HepG2 (cell line): ENCODE results near the gene CIAO2A. TPM values are rescaled to one million over a fixed set of nuclear protein-coding genes. Genes with fewer than 3 reads are reported as not detected.

Source experiments
- ATAC-seq: fragments of 200-7000 bp; cut with Tn5 transposase; 3 replicates; pipeline ENCODE4 v1.9.1; 2020; ENCODE audit warnings: mild to moderate bottlenecking, moderate library complexity
- BruUV-seq: library from RNA; stranded (reverse); fragments of 400-500 nt; replicated peaks from 2 replicates; lab custom pipeline; 2021; lab: Mats Ljungman, UMichigan
- CTCF ChIA-PET: fragments of 300-600 bp; formaldehyde crosslinking; extraction: SDS; loops from one replicate; lab custom pipeline; 2021; ENCODE audit warnings: low total read pairs, inconsistent platforms, low intra/inter-chr PET ratio; lab: Yijun Ruan, JAX
- POLR2A ChIA-PET: fragments of 350-600 bp; sonication (Branson Sonifier 250); formaldehyde crosslinking; loops from one replicate; lab custom pipeline; 2020; ENCODE audit warnings: antibody characterized with exemption, inconsistent platforms; lab: Yijun Ruan, JAX
- DNase-seq: peaks from one replicate; pipeline ENCODE4 v3.0.0-alpha.2; 2015; ENCODE audit warnings: low spot score
- FAIRE-seq: peaks from 3 replicates; lab custom pipeline; 2011; peaks lifted over from hg19 to GRCh38; lab: Jason Lieb, UNC
- H2AFZ ChIP-seq: one replicate; pipeline ENCODE4 v1.6.1; 2011; ENCODE audit warnings: low read length, inconsistent platforms
- H3K27ac ChIP-seq: fragments of 300-600 bp; 3 replicates; pipeline ENCODE4 v1.8.0; 2011; ENCODE audit warnings: mixed run types, mild to moderate bottlenecking, mixed read lengths, low read length, inconsistent platforms; ENCODE audit not compliant: insufficient read depth; ENCODE audit errors: extremely low read length
- H3K27me3 ChIP-seq, 2 experiments: fragments of 200-600 bp in 1 of 2; 2 replicates in 1 of 2; 3 replicates in 1 of 2; pipeline versions ENCODE4 v1.6.0 to v1.8.0; 2011; ENCODE audit warnings: low read length in 2 of 2, mild to moderate bottlenecking in 2 of 2, moderate library complexity in 2 of 2, inconsistent platforms in 1 of 2; ENCODE audit not compliant: insufficient read depth in 2 of 2, control insufficient read depth in 1 of 2
- H3K36me3 ChIP-seq, 2 experiments: fragments of 200-600 bp in 1 of 2; replicated peaks in 1 of 2; 2 replicates in 1 of 2; 3 replicates in 1 of 2; pipeline versions ENCODE4 v1.5.1 to v1.8.0; 2011; ENCODE audit warnings: low read length in 2 of 2, inconsistent platforms in 1 of 2; ENCODE audit not compliant: insufficient read depth in 2 of 2, control insufficient read depth in 1 of 2
- H3K4me1 ChIP-seq: 2 replicates; pipeline ENCODE4 v1.5.1; 2012; ENCODE audit warnings: low read length, inconsistent platforms; ENCODE audit not compliant: insufficient read depth
- H3K4me2 ChIP-seq: 2 replicates; pipeline ENCODE4 v1.6.0; 2011; ENCODE audit warnings: low read depth, low read length, inconsistent platforms
- H3K4me3 ChIP-seq, 3 experiments: fragments of 200-600 bp in 1 of 3; sonication (generic), shearing (Covaris generic) in 1 of 3; replicated peaks in 1 of 3; 2 replicates each; pipeline ENCODE4 v1.5.1; 2011 to 2016; ENCODE audit warnings: low read length in 3 of 3, inconsistent platforms in 2 of 3, low read depth in 2 of 3, mild to moderate bottlenecking in 2 of 3, control low read depth in 1 of 3, mixed read lengths in 1 of 3; ENCODE audit not compliant: insufficient read depth in 1 of 3
- H3K79me2 ChIP-seq: one replicate; pipeline ENCODE4 v1.6.1; 2011; ENCODE audit warnings: low read length, inconsistent platforms; ENCODE audit not compliant: insufficient read depth
- H3K9ac ChIP-seq: 2 replicates; pipeline ENCODE4 v1.6.0; 2011; ENCODE audit warnings: mild to moderate bottlenecking, low read depth, low read length, inconsistent platforms; ENCODE audit not compliant: insufficient read depth
- H3K9me3 ChIP-seq: 2 replicates; pipeline ENCODE4 v1.5.1; 2012; ENCODE audit warnings: mild to moderate bottlenecking, low read length
- H4K20me1 ChIP-seq: 2 replicates; pipeline ENCODE4 v1.6.0; 2011; ENCODE audit warnings: inconsistent platforms, mild to moderate bottlenecking, low read length, moderate library complexity; ENCODE audit not compliant: insufficient read depth
- FLYWCH1 ChIP-seq: sonication (generic); formaldehyde crosslinking; IDR thresholded peaks from 2 replicates; pipeline ENCODE4 v1.8.1; 2023; ENCODE audit warnings: mild to moderate bottlenecking, missing genetic modification reagents
- KMT2B ChIP-seq: IDR thresholded peaks from 2 replicates; pipeline ENCODE4 v1.6.1; 2016; ENCODE audit warnings: missing genetic modification reagents, missing compliant biosample characterization
- ONECUT2 ChIP-seq: sonication (generic); formaldehyde crosslinking; IDR thresholded peaks from 2 replicates; pipeline ENCODE4 v1.4.0; 2020; ENCODE audit warnings: missing genetic modification reagents
- ZBTB8A ChIP-seq: sonication (generic); formaldehyde crosslinking; IDR thresholded peaks from 2 replicates; pipeline ENCODE4 v1.4.0; 2020; ENCODE audit warnings: mild to moderate bottlenecking, low read depth, missing genetic modification reagents, borderline replicate concordance
- ZNF121 ChIP-seq: sonication (generic); formaldehyde crosslinking; IDR thresholded peaks from 2 replicates; pipeline ENCODE4 v1.5.0; 2020; ENCODE audit warnings: mild to moderate bottlenecking, missing genetic modification reagents
- ZNF282 ChIP-seq: fragments of 450-650 bp; IDR thresholded peaks from 2 replicates; pipeline ENCODE4 v1.6.1; 2018; ENCODE audit not compliant: partially characterized antibody
- WGBS: methylation state at CpG from one replicate; pipeline ENCODE4 v1.1.6; 2017; ENCODE audit warnings: low lambda C conversion rate; 5-methylcytosine and 5-hydroxymethylcytosine counted together
- in situ Hi-C: cut with HindIII; loops from 2 replicates; pipeline ENCODE4 v1.10.0; 2017; ENCODE audit warnings: low pct_unique_long_range_greater_than_20kb; ENCODE audit not compliant: extremely low pct_ligation_motif_present
- intact Hi-C: fragments of 100-400 bp; cut with micrococcal nuclease; formaldehyde crosslinking; loops from one replicate; pipeline ENCODE4 v1.10.0; 2022; ENCODE audit not compliant: unreplicated experiment
- polyA plus RNA-seq, 8 experiments: library from polyadenylated mRNA; depleted of rRNA in 3 of 8; stranded (reverse) in 7 of 8; unstranded in 1 of 8; fragments of >200 nt; fragmentation: Illumina TruSeq in 4 of 8; extraction: Trizol in 4 of 8; gene quantifications; 2 replicates each; pipeline versions ENCODE4 v1.2.1 to v1.2.3, GENCODE V29; 2011 to 2016; ENCODE audit warnings: low read depth in 4 of 8, missing spikeins in 1 of 8, mixed read lengths in 1 of 8; ENCODE audit not compliant: insufficient read depth in 1 of 8
- total RNA-seq, 5 experiments: library from RNA; depleted of rRNA; stranded (reverse); fragments of >200 nt; fragmentation: Illumina TruSeq; extraction: Trizol; gene quantifications; 2 replicates each; pipeline ENCODE4 v1.2.3, GENCODE V29; 2016; ENCODE audit warnings: low read depth in 1 of 5
- TF ChIP-seq, protein P1 (sequence below): sonication (generic); formaldehyde crosslinking; IDR thresholded peaks from 2 replicates; pipeline ENCODE4 v1.5.0; 2020; ENCODE audit warnings: mild to moderate bottlenecking, missing genetic modification reagents

The CIAO2A gene
- total and polyA plus RNA-seq, 2 of the 13 experiments (the other 11 are each of a cell fraction or from before 2014, with no cell fraction given) = 83.0 to 100 TPM

GRCh38 chr15:64067564-64068030, 26.0 kb downstream of the CIAO2A start (continued):
- no peak for TF ChIP-seq KMT2B (CRISPR knock-in tag)
- TF ChIP-seq FLYWCH1 = no peak
- TF ChIP-seq ZBTB8A (CRISPR knock-in tag) = no peak

DNA sequence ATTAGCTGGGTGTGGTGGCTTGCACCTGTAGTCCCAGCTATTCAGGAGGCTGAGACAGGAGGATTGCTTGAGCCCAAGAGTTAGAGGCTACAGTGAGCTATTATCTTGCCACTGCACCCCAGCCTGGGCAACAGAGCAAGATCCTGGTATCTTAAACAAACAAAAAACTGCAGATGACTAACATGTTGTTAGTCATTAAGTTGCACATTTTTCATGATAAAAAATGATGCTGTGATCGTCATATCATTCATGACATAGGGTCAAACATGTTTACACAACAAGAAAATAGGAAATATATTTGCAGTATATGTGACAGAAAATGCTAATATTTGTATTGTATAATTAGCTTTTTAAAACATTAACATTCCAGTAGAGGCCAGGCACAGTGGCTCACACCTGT, 27.2 kb downstream of the CIAO2A start:
- Histone ChIP-seq H3K9ac (no peak overlapping the region), H3K9me3 (no peaks in the 10 kb centered on the region), H3K27ac (no peak overlapping the region), H3K36me3 (no peaks in the 10 kb centered on the region; a peak in 1 of 5 replicates), H3K4me3 (no peak overlapping the region), H2AFZ (no peak overlapping the region), H3K4me1 (peaks cover 33% of the 10 kb centered on the region), H4K20me1 (no peaks in the 10 kb centered on the region), H3K79me2 (no peaks in the 10 kb centered on the region), H3K4me2 (no peak overlapping the region), H3K27me3 (no peaks in the 10 kb centered on the region)
- ATAC-seq (no peak), FAIRE-seq (no peak), DNase-seq (no peak)
- WGBS = 36% methylated on average over 1 of the region's 1 CpG
- TF ChIP-seq ZNF282 (no peak), ONECUT2 (CRISPR knock-in tag) (no peak), ZNF121 (0 out of 2 replicates have a peak, but pooled peaks have one; percentile 13)
- TF ChIP-seq, protein P1, sequence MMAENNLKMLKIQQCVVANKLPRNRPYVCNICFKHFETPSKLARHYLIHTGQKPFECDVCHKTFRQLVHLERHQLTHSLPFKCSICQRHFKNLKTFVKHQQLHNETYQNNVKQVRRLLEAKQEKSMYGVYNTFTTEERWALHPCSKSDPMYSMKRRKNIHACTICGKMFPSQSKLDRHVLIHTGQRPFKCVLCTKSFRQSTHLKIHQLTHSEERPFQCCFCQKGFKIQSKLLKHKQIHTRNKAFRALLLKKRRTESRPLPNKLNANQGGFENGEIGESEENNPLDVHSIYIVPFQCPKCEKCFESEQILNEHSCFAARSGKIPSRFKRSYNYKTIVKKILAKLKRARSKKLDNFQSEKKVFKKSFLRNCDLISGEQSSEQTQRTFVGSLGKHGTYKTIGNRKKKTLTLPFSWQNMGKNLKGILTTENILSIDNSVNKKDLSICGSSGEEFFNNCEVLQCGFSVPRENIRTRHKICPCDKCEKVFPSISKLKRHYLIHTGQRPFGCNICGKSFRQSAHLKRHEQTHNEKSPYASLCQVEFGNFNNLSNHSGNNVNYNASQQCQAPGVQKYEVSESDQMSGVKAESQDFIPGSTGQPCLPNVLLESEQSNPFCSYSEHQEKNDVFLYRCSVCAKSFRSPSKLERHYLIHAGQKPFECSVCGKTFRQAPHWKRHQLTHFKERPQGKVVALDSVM (CRISPR knock-in tag) = peak; percentile 12; the same call in 1 of the 2 replicates
- no TSS peak for BruUV-seq
- ChIA-PET CTCF (interaction anchor here (1.4 to 3.8 kb wide), 3 partner anchors 26 to 314 kb away, joined by 3 to 31 read pairs (median 5); no protein-coding TSS in a partner anchor), POLR2A (no interaction called here)
- in situ Hi-C loops (loop anchor here (5.0 kb wide), 2 partner anchors 314 to 454 kb away; no protein-coding TSS in a partner anchor), intact Hi-C loops (loop anchor here (2.0 to 5.0 kb wide), 3 partner anchors 119 to 454 kb away; no protein-coding TSS in a partner anchor)
